Measurements from ENCODE around the gene USP9Y.

GRCh38 chrY:12905895-12906294, 204.9 kb downstream of the USP9Y start:
- TF ChIP-seq POLR2A (IDR thresholded peaks at IDR 0.05): no peak
- no peak for TF ChIP-seq EP300 (IDR thresholded peaks at IDR 0.05)
- TF ChIP-seq, protein P1, sequence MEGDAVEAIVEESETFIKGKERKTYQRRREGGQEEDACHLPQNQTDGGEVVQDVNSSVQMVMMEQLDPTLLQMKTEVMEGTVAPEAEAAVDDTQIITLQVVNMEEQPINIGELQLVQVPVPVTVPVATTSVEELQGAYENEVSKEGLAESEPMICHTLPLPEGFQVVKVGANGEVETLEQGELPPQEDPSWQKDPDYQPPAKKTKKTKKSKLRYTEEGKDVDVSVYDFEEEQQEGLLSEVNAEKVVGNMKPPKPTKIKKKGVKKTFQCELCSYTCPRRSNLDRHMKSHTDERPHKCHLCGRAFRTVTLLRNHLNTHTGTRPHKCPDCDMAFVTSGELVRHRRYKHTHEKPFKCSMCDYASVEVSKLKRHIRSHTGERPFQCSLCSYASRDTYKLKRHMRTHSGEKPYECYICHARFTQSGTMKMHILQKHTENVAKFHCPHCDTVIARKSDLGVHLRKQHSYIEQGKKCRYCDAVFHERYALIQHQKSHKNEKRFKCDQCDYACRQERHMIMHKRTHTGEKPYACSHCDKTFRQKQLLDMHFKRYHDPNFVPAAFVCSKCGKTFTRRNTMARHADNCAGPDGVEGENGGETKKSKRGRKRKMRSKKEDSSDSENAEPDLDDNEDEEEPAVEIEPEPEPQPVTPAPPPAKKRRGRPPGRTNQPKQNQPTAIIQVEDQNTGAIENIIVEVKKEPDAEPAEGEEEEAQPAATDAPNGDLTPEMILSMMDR (IDR thresholded peaks at IDR 0.05): no peak
- no peak for TF ChIP-seq POLR2AphosphoS5 (IDR thresholded peaks at IDR 0.05)

Data from gastroesophageal sphincter (tissue), 3 donors.